GM12865 (cell line): ENCODE measurements around the gene GPR37L1.
"Not testable (repeated sequence)": the region's sequence is repeated elsewhere in the genome, so short reads cannot be mapped to it uniquely, and the experiment has no call there.

Experiments used
- DNase-seq: peaks from one replicate; pipeline ENCODE4 v3.0.0; 2010; ENCODE audit warnings: low read depth
- H3K4me3 ChIP-seq: 2 replicates; pipeline ENCODE4 v1.5.1; 2011; ENCODE audit warnings: mild to moderate bottlenecking, low read depth, low read length, control low read depth
- TF ChIP-seq, protein P1 (sequence below): IDR thresholded peaks from 2 replicates; pipeline ENCODE4 v1.5.1; 2011; ENCODE audit warnings: low read length, control low read depth, low read depth, inconsistent platforms; ENCODE audit not compliant: insufficient read depth; ENCODE audit errors: missing control alignments

Gene GPR37L1

DNA sequence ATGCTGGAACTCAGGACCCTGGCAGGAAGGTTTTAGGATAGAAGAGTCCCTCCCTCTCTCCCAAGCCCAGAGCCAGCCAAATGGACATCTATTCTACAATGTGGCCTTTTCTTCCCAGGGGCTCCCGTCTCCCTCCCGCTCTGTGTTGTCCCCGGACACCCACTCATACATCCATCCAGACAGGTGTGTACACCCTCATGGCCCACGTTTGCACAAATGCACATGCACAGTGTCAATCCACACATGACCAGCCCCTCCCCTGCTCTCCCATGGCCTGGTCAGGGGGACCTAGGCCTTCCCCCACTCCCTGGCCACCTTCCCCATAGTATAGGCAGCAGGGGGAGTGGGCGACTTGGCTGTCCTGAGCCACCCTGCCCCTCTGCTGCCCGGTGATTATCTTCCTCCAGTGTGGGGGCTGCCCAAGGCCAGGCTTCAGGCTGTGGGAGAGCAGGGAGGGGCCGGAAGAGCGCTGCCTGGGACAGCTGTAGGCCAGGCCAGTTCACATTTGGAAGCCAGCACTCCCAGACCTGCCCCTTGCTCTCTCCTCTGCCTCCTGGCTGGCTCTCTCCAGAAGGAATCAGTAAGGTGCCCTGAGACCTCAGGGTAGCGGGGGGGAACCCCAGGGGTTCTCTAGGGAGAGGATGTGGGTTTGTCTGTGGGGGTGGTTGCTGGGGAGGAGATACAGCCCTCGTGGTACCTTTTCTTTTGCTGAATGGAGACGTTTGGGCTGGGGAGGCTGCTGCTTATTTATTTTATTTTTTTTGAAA, 41.7 kb downstream of the GPR37L1 start:
- peak; percentile 78 for DNase-seq
- no peak overlapping the region for H3K4me3 ChIP-seq
- TF ChIP-seq, protein P1, sequence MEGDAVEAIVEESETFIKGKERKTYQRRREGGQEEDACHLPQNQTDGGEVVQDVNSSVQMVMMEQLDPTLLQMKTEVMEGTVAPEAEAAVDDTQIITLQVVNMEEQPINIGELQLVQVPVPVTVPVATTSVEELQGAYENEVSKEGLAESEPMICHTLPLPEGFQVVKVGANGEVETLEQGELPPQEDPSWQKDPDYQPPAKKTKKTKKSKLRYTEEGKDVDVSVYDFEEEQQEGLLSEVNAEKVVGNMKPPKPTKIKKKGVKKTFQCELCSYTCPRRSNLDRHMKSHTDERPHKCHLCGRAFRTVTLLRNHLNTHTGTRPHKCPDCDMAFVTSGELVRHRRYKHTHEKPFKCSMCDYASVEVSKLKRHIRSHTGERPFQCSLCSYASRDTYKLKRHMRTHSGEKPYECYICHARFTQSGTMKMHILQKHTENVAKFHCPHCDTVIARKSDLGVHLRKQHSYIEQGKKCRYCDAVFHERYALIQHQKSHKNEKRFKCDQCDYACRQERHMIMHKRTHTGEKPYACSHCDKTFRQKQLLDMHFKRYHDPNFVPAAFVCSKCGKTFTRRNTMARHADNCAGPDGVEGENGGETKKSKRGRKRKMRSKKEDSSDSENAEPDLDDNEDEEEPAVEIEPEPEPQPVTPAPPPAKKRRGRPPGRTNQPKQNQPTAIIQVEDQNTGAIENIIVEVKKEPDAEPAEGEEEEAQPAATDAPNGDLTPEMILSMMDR: no peak

DNA sequence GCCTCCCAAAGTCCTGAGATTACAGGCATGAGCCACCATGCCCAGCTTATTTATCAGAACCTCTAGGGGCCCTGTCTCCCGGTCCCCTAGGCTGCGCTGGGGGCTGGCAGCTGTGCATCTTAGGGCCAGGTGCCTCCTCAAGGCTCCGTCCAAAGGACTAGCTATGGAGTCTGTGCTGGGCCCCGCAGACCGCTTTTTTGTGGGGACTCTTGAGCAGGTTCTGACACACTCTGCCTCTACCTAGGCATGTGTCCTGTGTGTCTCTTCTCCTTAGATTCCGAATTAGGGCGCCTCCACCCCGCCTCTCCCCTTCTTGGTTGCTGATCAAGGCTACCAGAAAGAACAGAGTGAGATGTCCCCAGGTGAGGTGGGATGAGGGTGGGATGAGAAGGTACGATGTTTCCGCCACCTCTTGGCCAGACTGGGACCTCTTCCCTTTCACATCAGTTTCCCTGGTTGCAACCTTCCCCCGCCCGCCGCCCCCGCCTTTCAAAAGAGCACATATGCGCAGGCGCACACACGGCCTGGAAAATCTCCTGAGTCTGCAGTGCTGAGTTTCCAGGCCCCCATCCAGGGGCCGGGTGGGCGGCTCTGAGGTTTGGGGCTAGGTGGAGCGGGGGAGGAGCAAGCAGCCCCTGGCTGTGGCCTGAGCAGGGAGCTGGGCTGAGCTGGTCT, 42.7 kb downstream of the GPR37L1 start:
- DNase-seq: no peak
- H3K4me3 ChIP-seq: no peak overlapping the region
- TF ChIP-seq, protein P1: no peak

DNA sequence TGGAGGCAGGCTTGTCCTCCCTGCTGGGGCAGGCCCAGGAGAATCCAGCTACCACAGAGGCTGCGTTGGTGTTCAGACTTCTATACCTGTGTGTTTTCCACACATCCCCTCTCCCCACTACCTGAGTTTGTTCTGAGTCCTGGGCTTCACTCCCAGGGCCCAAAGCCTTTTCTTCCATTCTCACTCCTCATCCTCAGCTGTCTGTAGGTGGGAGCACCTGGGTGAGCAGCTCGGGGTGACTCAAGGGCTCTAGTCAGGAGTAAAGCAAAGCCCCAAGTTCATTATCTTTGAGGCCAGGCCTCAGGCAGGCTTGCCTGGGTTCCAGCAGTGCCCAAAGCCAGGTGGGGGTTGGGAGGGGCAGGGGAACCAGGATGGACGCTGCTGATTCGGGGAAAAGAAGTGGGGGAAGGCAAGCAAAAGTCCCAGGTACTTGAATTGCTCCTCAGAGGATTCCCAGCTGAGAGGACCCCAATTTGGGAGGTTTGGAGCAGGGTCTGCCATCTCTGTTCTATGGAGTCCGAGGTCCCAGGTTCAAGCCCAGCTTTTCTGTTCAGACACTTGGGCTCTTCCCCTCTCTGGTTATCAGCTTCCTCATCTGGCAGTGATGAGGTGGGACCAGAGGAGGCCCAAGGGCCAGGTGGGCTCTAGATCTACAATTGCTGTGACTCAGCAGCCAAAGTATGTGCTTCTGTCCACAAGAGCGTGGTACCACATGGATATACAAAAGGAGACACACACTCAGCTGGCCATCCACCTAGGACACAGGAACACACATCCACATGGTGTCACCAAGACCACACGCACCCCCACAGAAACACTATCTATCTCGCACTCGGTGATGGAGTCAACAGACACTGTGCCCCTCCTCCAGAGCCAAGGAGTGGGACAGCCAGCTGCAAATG, 43.5 kb downstream of the GPR37L1 start:
- TF ChIP-seq, protein P1: no peak
- no peak for DNase-seq
- H3K4me3 ChIP-seq: no peak overlapping the region

DNA sequence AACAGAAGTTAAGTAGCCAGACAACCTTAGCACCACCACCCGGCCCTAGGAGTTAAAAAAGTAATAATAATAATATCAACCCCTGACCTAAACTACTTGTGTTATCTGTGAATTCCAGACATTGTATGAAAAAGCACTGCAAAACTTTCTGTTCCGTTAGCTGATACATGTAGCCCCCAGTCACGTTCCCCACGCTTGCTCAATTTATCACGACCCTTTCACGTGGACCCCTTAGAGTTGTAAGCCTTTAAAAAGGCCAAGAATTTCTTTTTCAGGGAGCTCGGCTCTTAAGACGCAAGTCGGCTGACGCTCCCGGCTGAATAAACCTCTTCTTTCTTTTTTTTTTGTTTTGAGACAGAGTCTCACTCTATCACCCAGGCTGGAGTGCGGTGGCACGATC, 44.3 kb downstream of the GPR37L1 start:
- not testable (repeated sequence) for DNase-seq, H3K4me3 ChIP-seq

DNA sequence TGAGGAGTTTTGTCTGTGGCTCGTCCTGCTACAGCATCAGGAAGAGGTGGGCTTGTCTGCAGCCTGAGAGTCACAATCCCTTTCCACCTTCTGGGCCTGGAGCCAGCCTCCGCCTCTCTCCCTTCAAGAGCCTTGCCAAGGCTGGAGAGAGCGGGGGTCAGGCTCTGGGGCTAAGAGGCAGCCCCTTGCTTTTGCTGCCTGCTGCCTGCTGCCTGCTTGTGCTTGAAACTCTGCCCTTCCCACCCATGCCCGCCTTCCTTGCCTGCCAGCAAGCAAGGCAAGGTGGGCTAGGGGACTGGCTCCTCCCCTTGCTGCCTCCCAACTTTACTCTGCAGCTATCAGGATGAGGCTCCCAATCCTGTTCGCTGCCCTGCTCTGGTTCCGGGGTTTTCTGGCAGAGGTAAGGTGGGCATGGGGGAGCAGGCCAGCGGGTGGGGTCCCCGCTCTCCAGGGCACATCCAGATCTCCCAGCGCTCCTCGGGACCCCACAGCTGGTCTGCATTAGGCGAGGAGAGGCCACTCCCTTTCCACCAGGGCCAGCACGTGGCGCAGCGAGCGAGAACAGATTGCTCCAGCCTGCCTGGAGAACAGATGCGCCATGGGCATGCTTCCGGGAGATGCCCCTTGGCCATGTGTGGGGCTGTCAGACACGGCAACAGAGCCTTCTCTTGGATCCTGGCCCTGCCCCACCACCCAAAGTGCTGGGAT, 45.1 kb downstream of the GPR37L1 start:
- TF ChIP-seq, protein P1: no peak
- H3K4me3 ChIP-seq: no peak overlapping the region
- DNase-seq: no peak

DNA sequence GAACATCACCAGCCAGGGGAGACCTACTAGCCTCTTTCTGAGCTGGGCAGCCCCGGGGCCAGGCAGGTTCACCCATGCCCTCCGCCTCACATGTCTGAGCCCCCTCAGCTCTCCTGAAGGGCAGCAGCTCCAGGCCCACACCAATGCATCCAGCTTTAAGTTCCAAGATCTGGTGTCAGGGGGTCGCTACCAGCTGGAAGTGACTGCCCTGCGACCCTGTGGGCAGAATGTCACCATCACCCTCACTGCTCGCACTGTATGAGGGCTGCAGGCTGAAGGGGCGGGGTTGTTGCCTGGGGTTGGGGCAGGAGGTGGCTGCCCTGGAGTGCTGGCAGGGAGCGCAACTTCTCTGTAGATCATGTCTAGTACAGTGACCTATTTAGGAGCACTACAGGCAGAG, 46.1 kb downstream of the GPR37L1 start:
- no peak for DNase-seq
- H3K4me3 ChIP-seq: no peak overlapping the region

More for the DNA sequence above, 46.1 kb downstream of the GPR37L1 start:
- TF ChIP-seq, protein P1: no peak
